ENCODE measurements around the gene RAB4B.

- TF ChIP-seq CTCF (IDR thresholded peaks at IDR 0.05) (no peak), POLR2A (IDR thresholded peaks at IDR 0.05) (no peak), POLR2AphosphoS5 (IDR thresholded peaks at IDR 0.05) (no peak)
These were observed 23.3 kb upstream of the RAB4B start for GRCh38 chr19:40754611-40755247.
